HG02884 (cell line): ENCODE data around the gene USP19.
A peak's percentile ranks its signal among the peaks of the same experiment; 100 is the strongest.

Experiments used
- ATAC-seq: cut with Tn5 transposase; IDR thresholded peaks from one replicate; pipeline ENCODE4 v1.9.1; 2021; ENCODE audit warnings: mild to moderate bottlenecking, moderate library complexity; ENCODE audit not compliant: unreplicated experiment

The USP19 gene

DNA sequence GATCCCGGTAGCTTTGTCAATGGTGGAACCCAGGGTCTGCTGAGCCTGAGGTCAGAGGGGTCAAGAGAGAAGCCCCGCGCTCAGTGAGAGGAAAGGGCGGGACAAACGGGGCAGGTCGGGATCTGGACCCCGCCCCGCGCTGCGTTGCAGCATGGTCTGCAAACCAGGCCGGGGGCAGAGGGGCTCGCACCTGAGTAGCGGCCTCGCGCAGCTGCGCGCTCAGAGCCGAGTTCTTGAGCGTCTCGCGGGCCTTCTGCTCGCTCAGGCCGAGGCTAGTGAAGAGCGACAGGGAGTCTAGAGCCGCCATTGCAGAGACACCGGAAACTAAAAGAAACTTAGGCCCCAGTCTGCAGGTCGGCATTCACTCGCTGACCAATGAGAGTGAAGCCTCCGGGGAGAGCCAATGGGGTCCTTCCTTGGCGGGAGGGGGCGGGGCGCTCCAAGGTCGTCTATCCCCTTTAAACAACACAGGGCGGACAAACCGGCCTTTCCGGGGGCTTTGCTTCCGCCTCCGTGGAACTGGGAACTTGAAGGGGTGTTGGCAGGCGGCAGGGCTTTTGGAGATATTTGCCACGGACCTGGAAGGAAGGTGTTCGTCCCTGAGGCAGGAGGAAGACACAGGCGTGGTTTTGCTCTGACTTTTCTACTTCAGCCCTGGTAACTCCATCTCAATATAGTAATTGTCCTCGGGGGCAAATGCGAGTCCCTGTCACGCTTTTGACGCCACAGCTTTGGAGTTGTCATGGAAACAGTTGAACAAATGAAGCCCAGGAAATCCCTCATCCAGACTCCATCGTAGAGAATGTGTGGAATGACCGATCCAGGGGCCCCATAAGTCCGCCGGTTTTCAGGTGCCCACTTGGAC is 16.0 kb downstream of the USP19 start, which contains the start of gene QARS1:
QARS1 (minus strand) TSS at position 331 of the 865 bp plus-strand sequence; CDS start at position 307, 24 bp downstream.
- peak; percentile 81 for ATAC-seq

DNA sequence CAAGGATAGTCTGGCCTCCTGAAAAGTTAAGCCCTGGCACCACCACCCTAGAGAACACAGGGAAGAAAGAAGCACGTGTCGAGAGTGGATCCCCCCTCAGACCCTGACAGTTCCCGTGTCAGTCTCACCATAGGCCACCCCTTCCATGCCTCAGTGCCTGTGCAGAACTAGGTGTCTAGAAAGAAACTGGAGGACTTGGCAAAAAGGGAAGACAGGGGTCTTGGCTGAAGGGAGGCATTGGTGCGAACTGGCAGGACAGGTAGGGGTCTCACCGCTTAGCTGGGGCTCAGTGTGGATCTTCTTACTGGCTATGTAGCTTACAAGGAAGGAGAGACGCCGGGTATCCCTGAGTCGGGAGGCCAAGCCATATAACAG is 16.6 kb downstream of the USP19 start:
- ATAC-seq: no peak

- no peak for ATAC-seq
Observed at GRCh38 chr3:49100046-49100615, 20.5 kb downstream of the USP19 start.

- ATAC-seq: no peak
Observed at GRCh38 chr3:49098910-49099630, 21.6 kb downstream of the USP19 start.

DNA sequence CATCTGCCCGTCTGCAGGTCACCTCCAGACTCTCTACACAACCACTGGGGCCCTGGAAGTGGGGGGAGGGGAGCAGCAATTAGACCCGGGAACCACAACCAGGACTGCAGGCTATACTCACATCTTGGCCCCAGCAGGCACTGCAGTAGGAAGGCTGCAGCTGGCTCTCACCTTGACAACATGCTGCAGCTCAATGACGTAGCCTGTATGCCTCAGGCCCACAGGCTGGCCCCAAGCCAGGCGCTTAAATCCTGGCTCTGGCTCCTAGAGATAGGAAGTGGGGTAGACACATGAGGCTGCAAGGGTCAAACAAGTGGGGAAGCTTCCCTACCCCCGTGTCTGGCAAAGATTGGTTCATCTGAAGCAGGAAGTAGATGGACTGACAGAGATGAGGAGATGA is 22.2 kb downstream of the USP19 start:
- no peak for ATAC-seq

DNA sequence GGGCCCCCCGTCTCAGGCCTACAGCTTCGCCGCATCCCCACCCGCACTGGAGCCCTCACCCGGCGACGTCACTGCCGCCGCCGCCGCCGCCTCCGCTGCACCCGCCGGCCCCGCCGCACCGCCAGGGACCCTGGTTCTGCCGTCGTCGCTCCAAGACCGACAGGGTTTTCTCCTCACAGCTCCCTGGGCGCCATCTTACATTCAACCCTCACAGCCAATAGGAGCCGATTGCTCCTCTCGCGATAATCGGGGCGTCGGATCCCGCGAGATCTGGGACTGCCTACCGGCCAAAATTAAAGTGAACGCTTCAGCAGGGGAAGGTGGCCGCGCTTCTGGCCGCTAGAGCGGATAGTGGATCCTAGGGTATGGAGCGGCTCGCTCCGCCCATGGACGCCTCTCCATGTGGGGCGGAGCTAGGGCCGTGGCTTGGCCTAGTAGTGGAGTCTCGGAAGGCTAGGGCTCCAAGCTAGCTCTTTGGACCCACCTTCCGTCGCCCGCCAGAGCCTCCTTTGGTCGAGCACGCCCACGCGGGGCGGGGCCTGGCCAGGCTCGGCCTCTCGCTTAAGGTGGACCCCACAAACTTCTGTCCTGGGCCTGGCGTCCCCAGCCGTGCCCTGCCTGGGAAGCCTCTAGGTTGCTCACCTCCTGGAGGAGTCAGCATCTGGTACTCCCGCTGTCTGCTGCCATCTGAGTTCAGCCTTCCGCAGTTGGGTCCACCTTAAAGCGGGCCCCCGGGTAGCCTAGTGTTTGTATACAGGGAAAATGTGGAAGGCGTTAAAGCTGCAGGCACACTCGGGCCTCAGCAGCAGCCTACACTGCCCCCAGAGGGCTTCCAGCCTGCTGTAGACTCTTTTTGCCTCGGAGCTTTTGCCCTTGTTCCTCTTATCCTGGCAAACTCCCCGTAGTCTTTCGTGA is 26.5 kb downstream of the USP19 start, which contains the start of gene QRICH1:
QRICH1 (minus strand) TSS at position 219 of the 915 bp plus-strand sequence. CDS start 17,054 bp downstream, outside the sequence.
- ATAC-seq: peak; percentile 72

- ATAC-seq: peak; percentile 26
Observed at GRCh38 chr3:49092938-49093852, 27.4 kb downstream of the USP19 start.

GRCh38 chr3:49081429-49081828 is 39.2 kb downstream of the USP19 start:
- ATAC-seq: no peak

GRCh38 chr3:49079270-49079669 is 41.4 kb downstream of the USP19 start:
- no peak for ATAC-seq

DNA sequence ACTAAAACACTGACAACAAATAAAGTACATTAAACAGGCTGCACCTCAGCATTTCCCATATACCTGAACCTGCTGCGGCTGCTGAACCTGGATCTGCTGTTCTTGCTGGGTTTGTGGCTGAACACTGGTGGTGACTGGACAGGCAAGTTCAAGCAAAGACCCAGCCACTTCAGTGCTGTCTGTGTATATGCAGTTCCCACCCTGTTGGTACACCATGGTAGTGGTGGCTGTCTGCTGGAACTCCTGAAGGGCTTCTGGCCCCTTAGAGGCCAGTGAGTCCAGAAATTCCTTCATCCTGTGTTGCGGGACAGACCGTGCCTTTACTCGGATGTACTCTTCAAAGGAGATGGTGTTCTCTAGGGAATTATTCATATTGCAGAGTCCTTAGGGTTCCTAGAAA is 44.0 kb downstream of the USP19 start:
- no peak for ATAC-seq

GRCh38 chr3:49076116-49076515 is 44.5 kb downstream of the USP19 start:
- ATAC-seq: no peak
